GM21515 (cell line): ENCODE results near the gene CSGALNACT2.
"Not testable (repeated sequence)": the region's sequence is repeated elsewhere in the genome, so short reads cannot be mapped to it uniquely, and the experiment has no call there.

ENCODE experiments used
- ATAC-seq: cut with Tn5 transposase; IDR thresholded peaks from one replicate; pipeline ENCODE4 v1.9.1; 2021; ENCODE audit not compliant: unreplicated experiment

The CSGALNACT2 gene

GRCh38 chr10:43136995-43137716, 1.1 kb upstream of the CSGALNACT2 start:
- ATAC-seq, result no peak

DNA sequence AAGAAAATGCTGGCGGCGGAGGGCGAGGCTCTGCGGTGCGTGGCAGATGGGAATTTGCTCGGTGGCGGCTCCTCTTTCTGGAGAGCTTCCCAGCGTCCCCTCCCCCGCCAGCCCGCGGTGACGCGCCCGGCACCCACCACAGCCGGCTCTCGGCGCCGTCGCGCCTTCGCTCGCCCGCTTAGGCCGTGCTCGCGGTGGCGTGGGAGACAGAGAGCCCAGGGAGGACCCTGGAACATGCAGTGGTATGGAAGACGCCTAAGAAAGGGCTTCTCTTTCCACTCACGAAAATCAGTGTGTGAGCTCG, 576 bp upstream of the CSGALNACT2 start:
- ATAC-seq, result peak; percentile 28

- ATAC-seq, result peak; percentile 37
Observed at GRCh38 chr10:43138757-43139241, 554 bp downstream of the CSGALNACT2 start.

- ATAC-seq, result no peak
Observed at GRCh38 chr10:43141421-43141820, 3.2 kb downstream of the CSGALNACT2 start.

GRCh38 chr10:43145311-43145710, 7.1 kb downstream of the CSGALNACT2 start:
- ATAC-seq, result no peak

DNA sequence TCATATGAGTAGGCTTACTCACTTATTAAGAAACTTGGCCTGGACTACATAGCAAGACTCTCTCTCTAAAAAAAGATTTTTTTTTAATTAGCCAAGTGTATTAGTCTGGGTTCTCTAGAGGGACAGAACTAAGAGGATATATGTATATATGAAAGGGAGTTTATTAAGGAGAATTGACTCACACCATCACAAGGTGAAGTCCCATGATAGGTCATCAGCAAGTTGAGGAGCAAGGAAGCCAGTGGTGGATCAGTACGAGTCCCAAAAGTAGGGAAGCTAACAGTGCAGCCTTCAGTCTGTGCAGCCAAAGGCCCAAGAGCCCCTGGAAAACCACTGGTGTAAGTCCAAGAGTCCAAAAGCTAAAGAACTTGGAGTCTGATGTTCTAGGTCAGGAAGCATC, 7.7 kb downstream of the CSGALNACT2 start:
- not testable (repeated sequence) for ATAC-seq

GRCh38 chr10:43151371-43151770, 13.1 kb downstream of the CSGALNACT2 start:
- ATAC-seq, result no peak

DNA sequence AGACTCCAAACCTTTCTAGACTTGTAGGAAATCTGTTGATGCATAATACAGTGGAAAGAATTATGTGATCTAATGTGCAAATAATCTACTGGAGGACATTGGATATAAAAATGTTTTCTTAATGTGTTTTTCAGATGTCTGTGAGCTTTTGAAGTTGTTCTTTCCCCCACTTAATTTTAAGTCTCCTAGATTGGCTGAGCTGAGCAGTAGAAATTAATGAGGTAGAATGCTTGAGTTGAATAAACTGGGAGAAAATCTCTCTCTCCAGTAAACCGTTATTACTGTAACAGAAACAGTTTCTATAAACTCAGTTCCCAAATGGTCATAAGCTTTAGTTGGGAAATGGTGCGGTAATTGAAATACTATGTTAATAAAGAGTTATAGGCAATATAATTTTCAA, 15.7 kb downstream of the CSGALNACT2 start:
- ATAC-seq, result no peak

- no peak for ATAC-seq
Observed at GRCh38 chr10:43155221-43155620, 17.0 kb downstream of the CSGALNACT2 start.

DNA sequence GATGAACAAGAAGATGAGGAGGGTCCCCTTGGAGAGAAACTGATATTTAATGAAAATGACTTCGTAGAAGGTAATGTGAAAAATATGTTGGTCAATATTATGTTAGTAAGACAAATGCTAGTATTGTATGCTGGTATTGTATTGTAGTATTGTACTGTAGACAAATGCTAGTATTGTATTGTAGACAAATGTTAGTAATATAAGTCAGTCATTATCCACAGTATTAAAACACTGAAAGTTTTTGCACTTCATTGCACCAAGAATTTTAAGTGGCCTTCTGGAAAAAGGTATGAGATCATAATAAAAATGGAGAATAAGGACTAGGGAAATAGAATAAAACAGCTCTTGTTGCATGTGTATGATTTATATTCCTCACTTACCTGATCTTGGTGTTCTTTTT, 17.5 kb downstream of the CSGALNACT2 start:
- ATAC-seq, result no peak

DNA sequence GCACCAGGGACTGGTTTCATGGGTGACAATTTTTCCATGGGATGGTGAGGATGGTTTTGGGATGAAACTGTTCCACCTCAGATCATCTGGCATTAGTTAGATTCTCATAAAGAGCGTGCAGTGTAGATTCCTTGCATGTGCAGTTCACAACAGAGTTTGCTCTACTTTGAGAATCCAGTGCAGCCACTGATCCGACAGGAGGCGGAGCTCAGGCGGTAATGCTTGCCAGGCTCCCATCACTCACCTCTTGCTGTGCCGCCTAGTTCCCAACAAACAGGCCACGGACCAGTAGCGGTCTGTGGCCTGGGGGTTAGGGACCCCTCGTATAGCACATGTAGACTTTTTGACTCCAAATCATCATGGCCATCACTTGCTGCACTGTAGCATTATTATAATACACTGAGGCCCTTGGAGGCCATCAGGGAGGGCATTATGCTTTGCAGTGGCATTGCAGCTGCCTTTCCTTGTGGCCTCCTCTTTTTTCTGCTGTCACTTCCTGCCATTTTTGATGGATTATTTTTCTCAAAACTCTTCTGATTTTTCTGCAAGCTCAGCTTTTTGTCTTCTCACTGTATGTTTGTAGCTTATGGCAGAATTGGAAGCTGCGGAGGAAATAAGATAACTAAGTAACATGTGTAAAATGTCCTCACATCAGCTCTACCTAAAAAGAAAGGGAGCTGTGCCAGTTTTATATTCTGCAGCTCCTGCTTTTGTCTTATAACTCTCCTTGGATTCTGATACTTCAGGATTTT, 18.5 kb downstream of the CSGALNACT2 start:
- ATAC-seq, result no peak

DNA sequence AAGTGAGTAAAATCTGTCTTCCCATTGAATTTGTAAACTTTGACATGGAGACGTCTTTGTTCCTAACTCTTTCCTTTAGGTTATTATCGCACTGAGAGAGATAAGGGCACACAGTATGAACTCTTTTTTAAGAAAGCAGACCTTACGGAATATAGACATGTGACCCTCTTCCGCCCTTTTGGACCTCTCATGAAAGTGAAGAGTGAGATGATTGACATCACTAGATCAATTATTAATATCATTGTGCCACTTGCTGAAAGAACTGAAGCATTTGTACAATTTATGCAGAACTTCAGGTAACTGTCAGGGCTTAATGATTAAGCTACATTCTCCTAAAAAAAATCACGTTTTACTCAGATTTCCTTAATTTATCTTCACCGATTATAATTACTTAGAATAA, 20.4 kb downstream of the CSGALNACT2 start:
- no peak for ATAC-seq

GRCh38 chr10:43160046-43160920, 22.0 kb downstream of the CSGALNACT2 start:
- ATAC-seq, result no peak

DNA sequence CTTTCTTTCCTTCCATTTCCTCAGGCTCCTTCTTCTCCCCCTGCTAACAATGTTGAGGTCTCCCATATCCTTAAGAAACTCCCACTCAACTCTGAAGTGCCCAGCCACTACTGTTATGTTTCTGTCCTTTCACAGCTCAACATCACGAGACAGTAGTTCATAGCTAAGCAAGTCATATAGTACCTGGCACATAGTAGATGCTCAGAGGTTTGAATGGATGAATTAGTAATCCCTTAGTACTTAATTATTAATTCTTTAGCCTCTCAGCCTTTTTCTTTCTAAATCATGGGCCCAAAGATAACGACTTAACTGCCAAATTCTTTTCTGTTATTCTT, 22.6 kb downstream of the CSGALNACT2 start:
- ATAC-seq, result peak; percentile 65

GRCh38 chr10:43162604-43163003, 24.4 kb downstream of the CSGALNACT2 start:
- no peak for ATAC-seq

GRCh38 chr10:43166207-43166879, 28.1 kb downstream of the CSGALNACT2 start:
- ATAC-seq, result no peak

GRCh38 chr10:43166880-43167497, 28.7 kb downstream of the CSGALNACT2 start:
- ATAC-seq, result peak; percentile 50

- no peak for ATAC-seq
Observed at GRCh38 chr10:43167498-43167889, 29.2 kb downstream of the CSGALNACT2 start.

DNA sequence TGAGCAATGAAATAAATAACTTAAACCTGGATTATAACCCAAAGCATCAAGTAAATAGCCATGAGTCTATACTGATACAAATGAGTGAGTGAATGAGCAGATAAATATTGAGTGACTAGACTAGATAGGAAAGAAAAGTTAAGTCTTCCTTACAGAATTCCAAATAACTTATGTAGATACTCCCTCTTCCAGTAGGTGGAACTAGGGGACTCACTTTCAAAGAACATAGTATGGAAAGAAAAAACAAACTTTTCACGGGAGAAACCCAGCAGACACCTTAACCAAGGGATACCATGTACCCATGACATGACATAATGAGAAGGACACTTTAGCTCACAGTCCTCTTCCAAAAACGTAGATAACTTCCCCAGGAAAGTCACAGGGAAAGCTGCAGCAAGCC, 32.2 kb downstream of the CSGALNACT2 start:
- no peak for ATAC-seq

GRCh38 chr10:43172645-43173044, 34.4 kb downstream of the CSGALNACT2 start:
- no peak for ATAC-seq

DNA sequence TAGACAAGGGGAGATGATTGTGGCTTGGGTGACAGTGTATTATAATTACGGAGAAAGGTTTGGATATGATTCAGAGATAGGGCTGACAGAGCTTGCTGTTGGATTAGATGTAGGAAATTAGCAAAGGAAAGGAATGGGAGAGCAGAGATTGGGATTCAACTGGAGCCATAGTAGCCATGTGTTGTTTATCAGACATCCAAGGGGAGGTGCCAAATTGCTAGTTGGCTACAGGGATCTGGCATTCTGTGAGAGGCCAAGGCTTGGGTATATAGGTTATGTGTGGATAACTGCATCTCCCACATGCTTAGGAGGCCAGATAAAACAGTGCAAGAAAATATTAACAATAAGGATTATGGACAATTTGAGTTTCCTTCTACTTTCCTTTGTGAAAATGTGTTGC, 34.9 kb downstream of the CSGALNACT2 start:
- no peak for ATAC-seq
